Measurements from ENCODE around the gene FARS2. TPM values are rescaled to one million over a fixed set of nuclear protein-coding genes. Genes with fewer than 3 reads are reported as not detected.

FARS2 gene
- total RNA-seq, 5 donors from 2014 or later (not counting 1 experiment from before 2014, with no cell fraction given): 17.9 to 24.2 (median 20.3) TPM

- DNase-seq (no peak), ATAC-seq (replicated peaks in 1 of 4) (no peak)
- 90% methylated on average over 4 of the region's 4 CpGs for WGBS (ENCODE audit: insufficient coverage)
- H3K36me3 ChIP-seq (ENCODE audit: control insufficient read depth in 2 of 2, extremely low read depth in 1 of 2, insufficient read depth in 1 of 2, low read length in 1 of 2): no peaks in the 10 kb centered on the region
- Mint-ChIP-seq H3K27me3 (no peaks in the 10 kb centered on the region), H3K27ac (peak overlapping the region; percentile 63 to 93), H3K4me1 (peaks cover 57 to 63% (median 61%) of the 10 kb centered on the region in 3 donors), H3K9me3 (peaks cover 0 to 4% (median 0%) of the 10 kb centered on the region in 3 donors), H3K4me3 (peak overlapping the region in 1 of 3 donors; percentile 3), H3K36me3 (peaks cover 21% of the 10 kb centered on the region)
- H3K4me3 ChIP-seq (ENCODE audit: control insufficient read depth in 1 of 2, extremely low read depth in 1 of 2, low read length in 1 of 2): no peak overlapping the region
- no peak overlapping the region for H3K27ac ChIP-seq (ENCODE audit: low read length)
- POLR2A ChIA-PET: interaction anchor here in 1 of 2 donors (0.6 kb wide), 1 partner anchor 159 kb away, joined by 8 read pairs; no protein-coding TSS in a partner anchor
- CTCF ChIA-PET: no interaction called here
- no peaks in the 10 kb centered on the region for H3K27me3 ChIP-seq (replicated peaks in 1 of 2; ENCODE audit: control insufficient read depth in 2 of 2, extremely low read depth in 1 of 2, insufficient read depth in 2 of 2, low read length in 1 of 2)
- peaks cover 35 to 36% of the 10 kb centered on the region in 2 experiments for H3K4me1 ChIP-seq (ENCODE audit: control insufficient read depth in 1 of 2, extremely low read depth in 1 of 2, insufficient read depth in 2 of 2, low read length in 2 of 2)
- H3K9me3 ChIP-seq: no peaks in the 10 kb centered on the region
These were observed 401.9 kb downstream of the FARS2 start for GRCh38 chr6:5663259-5663658.

GRCh38 chr6:5663739-5664138 is 402.4 kb downstream of the FARS2 start:
- DNase-seq (no peak), ATAC-seq (replicated peaks in 1 of 4) (no peak)
- H3K27ac ChIP-seq (ENCODE audit: low read length): no peak overlapping the region
- peaks cover 37 to 38% of the 10 kb centered on the region in 2 experiments for H3K4me1 ChIP-seq (ENCODE audit: control insufficient read depth in 1 of 2, extremely low read depth in 1 of 2, insufficient read depth in 2 of 2, low read length in 2 of 2)
- ChIA-PET POLR2A (interaction anchor here in 1 of 2 donors (0.6 kb wide), 1 partner anchor 159 kb away, joined by 8 read pairs; no protein-coding TSS in a partner anchor), CTCF (no interaction called here)
- H3K9me3 ChIP-seq: no peaks in the 10 kb centered on the region
- 100% methylated on average over 2 of the region's 2 CpGs for WGBS (ENCODE audit: insufficient coverage)
- Mint-ChIP-seq H3K4me1 (peaks cover 61 to 65% (median 63%) of the 10 kb centered on the region in 3 donors), H3K9me3 (peaks cover 0 to 4% (median 0%) of the 10 kb centered on the region in 3 donors), H3K36me3 (peaks cover 18% of the 10 kb centered on the region), H3K27ac (peak overlapping the region; percentile 63 to 93), H3K27me3 (no peaks in the 10 kb centered on the region), H3K4me3 (peak overlapping the region in 1 of 3 donors; percentile 3)
- H3K4me3 ChIP-seq (ENCODE audit: control insufficient read depth in 1 of 2, extremely low read depth in 1 of 2, low read length in 1 of 2): no peak overlapping the region
- no peaks in the 10 kb centered on the region for H3K36me3 ChIP-seq (ENCODE audit: control insufficient read depth in 2 of 2, extremely low read depth in 1 of 2, insufficient read depth in 1 of 2, low read length in 1 of 2)
- H3K27me3 ChIP-seq (replicated peaks in 1 of 2; ENCODE audit: control insufficient read depth in 2 of 2, extremely low read depth in 1 of 2, insufficient read depth in 2 of 2, low read length in 1 of 2): no peaks in the 10 kb centered on the region

GRCh38 chr6:5664149-5664548 is 402.8 kb downstream of the FARS2 start:
- no peak for ATAC-seq (replicated peaks in 1 of 4)
- no peaks in the 10 kb centered on the region for H3K27me3 ChIP-seq (replicated peaks in 1 of 2; ENCODE audit: control insufficient read depth in 2 of 2, extremely low read depth in 1 of 2, insufficient read depth in 2 of 2, low read length in 1 of 2)
- Mint-ChIP-seq H3K36me3 (peaks cover 14% of the 10 kb centered on the region), H3K9me3 (peaks cover 0 to 4% (median 0%) of the 10 kb centered on the region in 3 donors), H3K4me3 (peak overlapping the region in 1 of 3 donors; percentile 3), H3K4me1 (peaks cover 63 to 66% (median 64%) of the 10 kb centered on the region in 3 donors), H3K27me3 (no peaks in the 10 kb centered on the region), H3K27ac (peak overlapping the region; percentile 84 to 93)
- H3K27ac ChIP-seq (ENCODE audit: low read length): no peak overlapping the region
- H3K4me3 ChIP-seq (ENCODE audit: control insufficient read depth in 1 of 2, extremely low read depth in 1 of 2, low read length in 1 of 2): no peak overlapping the region
- H3K9me3 ChIP-seq: no peaks in the 10 kb centered on the region
- WGBS (ENCODE audit: insufficient coverage): 100% methylated on average over 2 of the region's 3 CpGs
- ChIA-PET CTCF (no interaction called here), POLR2A (no interaction called here)
- peaks cover 40 to 43% of the 10 kb centered on the region in 2 experiments for H3K4me1 ChIP-seq (ENCODE audit: control insufficient read depth in 1 of 2, extremely low read depth in 1 of 2, insufficient read depth in 2 of 2, low read length in 2 of 2)
- H3K36me3 ChIP-seq (ENCODE audit: control insufficient read depth in 2 of 2, extremely low read depth in 1 of 2, insufficient read depth in 1 of 2, low read length in 1 of 2): no peaks in the 10 kb centered on the region
- no peak for DNase-seq

GRCh38 chr6:5665173-5665572 is 403.9 kb downstream of the FARS2 start:
- H3K27me3 Mint-ChIP-seq: no peaks in the 10 kb centered on the region
- peak overlapping the region; percentile 84 to 93 for H3K27ac Mint-ChIP-seq
- Histone ChIP-seq H3K4me3 (ENCODE audit: control insufficient read depth in 1 of 2, extremely low read depth in 1 of 2, low read length in 1 of 2) (peak overlapping the region in 1 of 2 donors; percentile 18), H3K36me3 (ENCODE audit: control insufficient read depth in 2 of 2, extremely low read depth in 1 of 2, insufficient read depth in 1 of 2, low read length in 1 of 2) (no peaks in the 10 kb centered on the region), H3K4me1 (ENCODE audit: control insufficient read depth in 1 of 2, extremely low read depth in 1 of 2, insufficient read depth in 2 of 2, low read length in 2 of 2) (peaks cover 49 to 50% of the 10 kb centered on the region in 2 experiments), H3K27me3 (replicated peaks in 1 of 2; ENCODE audit: control insufficient read depth in 2 of 2, extremely low read depth in 1 of 2, insufficient read depth in 2 of 2, low read length in 1 of 2) (no peaks in the 10 kb centered on the region), H3K27ac (ENCODE audit: low read length) (peak overlapping the region; percentile 8), H3K9me3 (no peaks in the 10 kb centered on the region)
- peaks cover 10% of the 10 kb centered on the region for H3K36me3 Mint-ChIP-seq
- POLR2A ChIA-PET: no interaction called here
- H3K4me1 Mint-ChIP-seq: peaks cover 70 to 75% (median 73%) of the 10 kb centered on the region in 3 donors
- DNase-seq (peak in 34 of 35 experiments; percentile 1 to 66 (median 32)), ATAC-seq (replicated peaks in 1 of 4) (peak; percentile 76 to 91 (median 88))
- WGBS (ENCODE audit: insufficient coverage): 64% methylated on average over 6 of the region's 8 CpGs
- CTCF ChIA-PET: no interaction called here
- peaks cover 0 to 4% (median 0%) of the 10 kb centered on the region in 3 donors for H3K9me3 Mint-ChIP-seq
- peak overlapping the region; percentile 53 to 72 (median 68) for H3K4me3 Mint-ChIP-seq

GRCh38 chr6:5665667-5666066 is 404.4 kb downstream of the FARS2 start:
- Histone ChIP-seq H3K27ac (ENCODE audit: low read length) (peak overlapping the region; percentile 8), H3K9me3 (no peaks in the 10 kb centered on the region), H3K4me3 (ENCODE audit: control insufficient read depth in 1 of 2, extremely low read depth in 1 of 2, low read length in 1 of 2) (no peak overlapping the region), H3K27me3 (replicated peaks in 1 of 2; ENCODE audit: control insufficient read depth in 2 of 2, extremely low read depth in 1 of 2, insufficient read depth in 2 of 2, low read length in 1 of 2) (no peaks in the 10 kb centered on the region), H3K36me3 (ENCODE audit: control insufficient read depth in 2 of 2, extremely low read depth in 1 of 2, insufficient read depth in 1 of 2, low read length in 1 of 2) (no peaks in the 10 kb centered on the region), H3K4me1 (ENCODE audit: control insufficient read depth in 1 of 2, extremely low read depth in 1 of 2, insufficient read depth in 2 of 2, low read length in 2 of 2) (peaks cover 49 to 55% of the 10 kb centered on the region in 2 experiments)
- peak in 1 of 35 experiments; percentile 6 for DNase-seq
- H3K27me3 Mint-ChIP-seq: no peaks in the 10 kb centered on the region
- no CpG with 5 or more reads among the region's 2 CpGs for WGBS (ENCODE audit: insufficient coverage)
- H3K36me3 Mint-ChIP-seq: peaks cover 8% of the 10 kb centered on the region
- CTCF ChIA-PET: no interaction called here
- peaks cover 73 to 80% (median 78%) of the 10 kb centered on the region in 3 donors for H3K4me1 Mint-ChIP-seq
- no peak for ATAC-seq (replicated peaks in 1 of 4)
- POLR2A ChIA-PET: interaction anchor here in 1 of 2 donors (0.6 kb wide), 1 partner anchor 186 kb away, joined by 3 read pairs; no protein-coding TSS in a partner anchor
- peak overlapping the region; percentile 53 to 72 (median 68) for H3K4me3 Mint-ChIP-seq
- peaks cover 0 to 4% (median 0%) of the 10 kb centered on the region in 3 donors for H3K9me3 Mint-ChIP-seq
- H3K27ac Mint-ChIP-seq: peak overlapping the region; percentile 84 to 93

GRCh38 chr6:5666695-5667094 is 405.4 kb downstream of the FARS2 start:
- no peaks in the 10 kb centered on the region for H3K9me3 Mint-ChIP-seq
- Histone ChIP-seq H3K9me3 (no peaks in the 10 kb centered on the region), H3K27ac (ENCODE audit: low read length) (no peak overlapping the region), H3K27me3 (replicated peaks in 1 of 2; ENCODE audit: control insufficient read depth in 2 of 2, extremely low read depth in 1 of 2, insufficient read depth in 2 of 2, low read length in 1 of 2) (no peaks in the 10 kb centered on the region), H3K36me3 (ENCODE audit: control insufficient read depth in 2 of 2, extremely low read depth in 1 of 2, insufficient read depth in 1 of 2, low read length in 1 of 2) (no peaks in the 10 kb centered on the region), H3K4me3 (ENCODE audit: control insufficient read depth in 1 of 2, extremely low read depth in 1 of 2, low read length in 1 of 2) (no peak overlapping the region), H3K4me1 (ENCODE audit: control insufficient read depth in 1 of 2, extremely low read depth in 1 of 2, insufficient read depth in 2 of 2, low read length in 2 of 2) (peaks cover 56 to 65% of the 10 kb centered on the region in 2 experiments)
- H3K36me3 Mint-ChIP-seq: peaks cover 1% of the 10 kb centered on the region
- no peaks in the 10 kb centered on the region for H3K27me3 Mint-ChIP-seq
- CTCF ChIA-PET: no interaction called here
- DNase-seq: no peak
- peaks cover 75 to 82% (median 80%) of the 10 kb centered on the region in 3 donors for H3K4me1 Mint-ChIP-seq
- peak overlapping the region in 1 of 3 donors; percentile 72 for H3K4me3 Mint-ChIP-seq
- 100% methylated on average over 2 of the region's 7 CpGs for whole genome bisulfite sequencing (ENCODE audit: insufficient coverage)
- peak overlapping the region; percentile 84 to 93 for H3K27ac Mint-ChIP-seq
- POLR2A ChIA-PET: no interaction called here
- ATAC-seq (replicated peaks in 1 of 4): no peak
